Mesothelial cell of epicardium (in vitro differentiated cells): ENCODE results near the gene C1orf50. TPM values are rescaled to one million over a fixed set of nuclear protein-coding genes. Genes with fewer than 3 reads are reported as not detected.

Experiments
- DNase-seq, 2 experiments: peaks; one replicate each; pipeline ENCODE4 v3.0.0; 2021; ENCODE audit warnings: low spot score in 2 of 2; ENCODE audit not compliant: unreplicated experiment in 2 of 2
- H3K27ac Mint-ChIP-seq: 2 replicates; pipeline ENCODE4 v1.8.0; 2021; ENCODE audit warnings: mixed read lengths
- H3K27me3 Mint-ChIP-seq: 2 replicates; pipeline ENCODE4 v1.8.0; 2021; ENCODE audit warnings: low read depth, mixed read lengths
- H3K36me3 Mint-ChIP-seq: 2 replicates; pipeline ENCODE4 v1.8.0; 2021; ENCODE audit warnings: mixed read lengths
- H3K4me1 Mint-ChIP-seq: 2 replicates; pipeline ENCODE4 v1.8.0; 2021; ENCODE audit warnings: mixed read lengths
- H3K4me3 Mint-ChIP-seq: 2 replicates; pipeline ENCODE4 v1.8.0; 2021; ENCODE audit warnings: mild to moderate bottlenecking, moderate library complexity, mixed read lengths
- H3K9me3 Mint-ChIP-seq: 2 replicates; pipeline ENCODE4 v1.8.0; 2021; ENCODE audit warnings: mixed read lengths
- CTCF ChIP-seq: fragments of 200-600 bp; sonication (generic); IDR thresholded peaks from one replicate; pipeline ENCODE4 v1.5.0; 2021; ENCODE audit warnings: antibody characterized with exemption; ENCODE audit not compliant: unreplicated experiment
- total RNA-seq: library from RNA; stranded (reverse); gene quantifications from 3 replicates; pipeline ENCODE4 v1.2.1, GENCODE V29; 2021

C1orf50 gene
- total RNA-seq, 1 donor from 2014 or later, result 10.4 TPM

- DNase-seq, result no peak
- Mint-ChIP-seq H3K4me3 (no peak overlapping the region), H3K9me3 (no peaks in the 10 kb centered on the region), H3K27ac (no peak overlapping the region), H3K4me1 (peaks cover 15% of the 10 kb centered on the region), H3K36me3 (no peaks in the 10 kb centered on the region), H3K27me3 (no peaks in the 10 kb centered on the region)
- TF ChIP-seq CTCF, result no peak
These were observed 29.8 kb upstream of the C1orf50 start for GRCh38 chr1:42737257-42737656.

DNA sequence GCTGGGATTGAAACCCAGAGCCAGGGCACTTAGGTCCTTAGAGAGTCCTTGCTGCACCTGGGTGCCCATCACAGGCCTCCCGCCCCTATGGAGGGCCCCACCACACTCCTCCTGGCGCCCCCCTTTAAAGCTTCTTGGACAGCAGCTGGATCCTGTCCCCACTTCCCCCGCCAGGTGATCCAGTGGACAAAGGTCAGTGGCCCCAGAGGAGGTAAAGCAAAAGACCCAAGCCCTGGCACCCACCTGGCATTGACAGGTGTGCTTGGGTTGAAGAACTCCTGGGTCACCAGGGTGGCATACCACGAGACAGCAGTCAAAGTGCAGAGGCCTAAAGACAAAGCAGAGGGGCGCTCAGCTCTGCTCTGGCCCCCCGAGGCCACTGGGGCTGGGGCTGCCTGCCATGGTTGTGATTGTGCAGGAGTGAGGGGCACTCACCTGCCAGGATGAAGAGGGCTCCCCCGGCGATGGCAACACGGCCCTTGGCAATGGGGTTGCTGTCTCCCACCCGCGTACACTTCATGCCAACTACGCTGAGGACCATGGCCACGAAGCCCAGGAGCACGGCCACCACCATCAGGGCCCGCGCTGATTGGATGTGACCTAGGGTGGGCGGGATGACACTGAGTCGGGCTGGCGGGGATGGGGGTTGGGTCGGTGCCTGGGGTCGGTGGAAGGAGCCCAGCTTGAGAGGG, 28.9 kb upstream of the C1orf50 start:
- Mint-ChIP-seq H3K4me1 (peaks cover 24% of the 10 kb centered on the region), H3K27ac (no peak overlapping the region), H3K4me3 (no peak overlapping the region), H3K36me3 (no peaks in the 10 kb centered on the region), H3K9me3 (no peaks in the 10 kb centered on the region), H3K27me3 (no peaks in the 10 kb centered on the region)
- no peak for DNase-seq
- no peak for TF ChIP-seq CTCF

DNA sequence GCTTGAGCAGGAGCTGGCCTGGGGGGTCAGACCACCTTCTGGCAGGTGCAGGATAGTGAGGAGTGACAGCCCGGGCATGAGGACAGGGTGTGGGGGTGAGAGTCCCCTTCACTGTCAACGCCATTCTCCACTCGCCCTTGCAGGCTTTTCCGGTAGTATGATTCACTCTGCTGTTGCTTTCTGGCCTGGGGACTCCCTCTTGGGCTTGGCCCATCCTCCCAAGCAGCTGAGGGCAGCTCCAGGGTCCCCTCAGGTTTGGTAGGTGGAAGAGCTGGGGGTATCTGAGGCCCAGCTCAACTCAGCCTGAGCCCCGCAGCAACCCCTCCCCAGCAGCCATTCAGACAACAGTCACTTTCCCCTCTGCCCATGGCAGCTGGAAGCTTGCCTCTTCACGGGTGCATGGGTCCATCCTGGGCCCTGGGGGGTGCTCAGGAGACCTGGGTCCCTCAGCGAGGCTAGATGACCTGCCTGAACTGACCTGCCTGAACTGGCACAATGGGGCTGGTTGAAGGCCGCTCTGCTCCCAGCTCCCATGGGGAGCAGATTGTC, 28.3 kb upstream of the C1orf50 start:
- no peak for DNase-seq
- no peak overlapping the region for H3K27ac Mint-ChIP-seq
- H3K4me3 Mint-ChIP-seq, result no peak overlapping the region
- peaks cover 30% of the 10 kb centered on the region for H3K4me1 Mint-ChIP-seq
- H3K27me3 Mint-ChIP-seq, result no peaks in the 10 kb centered on the region
- H3K9me3 Mint-ChIP-seq, result no peaks in the 10 kb centered on the region
- no peak for TF ChIP-seq CTCF
- H3K36me3 Mint-ChIP-seq, result no peaks in the 10 kb centered on the region

DNA sequence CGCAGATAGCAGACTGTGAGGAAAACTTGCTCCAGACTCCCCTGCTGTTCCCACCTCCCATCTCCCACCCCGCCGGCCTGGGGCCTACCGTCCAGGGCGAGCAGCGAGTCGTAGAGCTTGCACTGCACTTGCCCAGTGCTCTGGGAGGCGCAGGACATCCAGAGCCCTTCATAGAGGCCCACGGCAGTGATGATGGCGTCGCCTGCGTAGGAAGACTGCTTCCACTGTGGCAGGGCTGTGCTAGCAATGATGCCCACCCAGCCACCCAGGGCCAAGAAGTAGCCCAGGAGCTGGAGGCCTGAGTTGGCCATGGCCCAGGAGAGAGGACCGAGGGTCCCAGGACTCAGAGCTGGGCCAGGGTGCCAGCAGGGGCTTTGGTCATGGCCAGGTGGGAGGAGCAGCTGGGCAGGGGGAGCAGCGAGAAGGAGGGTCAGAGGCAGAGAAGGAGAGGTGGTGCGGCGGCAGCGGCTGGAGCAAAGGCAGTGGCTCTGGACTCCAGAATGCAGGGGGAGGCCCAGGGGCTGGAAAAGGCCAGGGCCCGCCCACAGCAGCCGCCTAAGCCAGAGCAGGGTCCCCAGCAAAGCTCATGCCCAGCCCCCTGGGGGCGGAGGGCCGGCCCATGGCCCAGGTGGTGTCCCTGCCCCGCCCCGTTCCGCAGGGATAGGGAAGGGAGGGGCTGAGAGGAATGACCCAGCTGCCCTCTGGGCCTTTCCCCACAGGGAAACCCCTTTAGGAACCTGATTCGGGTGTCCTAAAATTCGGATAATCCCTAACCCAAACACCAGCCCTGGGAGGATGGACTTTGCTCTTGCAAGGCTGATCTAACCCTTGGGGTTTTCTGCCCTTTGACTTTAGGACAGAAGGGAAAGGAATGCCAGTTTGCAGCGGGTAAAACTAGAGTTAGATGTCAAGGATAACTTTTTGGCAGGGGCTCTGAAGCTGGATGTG, 27.0 kb upstream of the C1orf50 start, which contains the start of gene CLDN19:
Gene CLDN19 (minus strand): TSS at position 484 of the 948 bp plus-strand sequence. CDS start 173 bp downstream, at position 311.
- Mint-ChIP-seq H3K4me1 (peaks cover 31% of the 10 kb centered on the region), H3K4me3 (peak within 1 kb of the TSS; percentile 28), H3K27me3 (no peaks in the 10 kb centered on the region), H3K9me3 (no peaks in the 10 kb centered on the region), H3K36me3 (no peaks in the 10 kb centered on the region), H3K27ac (no peak within 1 kb of the TSS)
- no peak for DNase-seq
- no peak for TF ChIP-seq CTCF

GRCh38 chr1:42740851-42741580, 26.0 kb upstream of the C1orf50 start:
- Mint-ChIP-seq H3K4me3 (peak overlapping the region; percentile 19), H3K4me1 (peaks cover 31% of the 10 kb centered on the region), H3K27ac (no peak overlapping the region), H3K9me3 (no peaks in the 10 kb centered on the region), H3K36me3 (peaks cover 4% of the 10 kb centered on the region), H3K27me3 (no peaks in the 10 kb centered on the region)
- no peak for TF ChIP-seq CTCF
- DNase-seq, result no peak
